DMS 273 (cell line): ENCODE data around the gene ZNF846.
"Not testable (repeated sequence)": the region's sequence is repeated elsewhere in the genome, so short reads cannot be mapped to it uniquely, and the experiment has no call there.

Source experiments
- DNase-seq: peaks from one replicate; lab custom pipeline; 2025; ENCODE audit not compliant: unreplicated experiment; lab: John Stamatoyannopoulos, UW

The ZNF846 gene

GRCh38 chr19:9785367-9786331 lies 17.1 kb upstream of the ZNF846 start:
- peak; percentile 95 for DNase-seq

- not testable (repeated sequence) for DNase-seq
Measured at GRCh38 chr19:9784163-9784496, 15.6 kb upstream of the ZNF846 start.

GRCh38 chr19:9782338-9782737 lies 13.8 kb upstream of the ZNF846 start:
- DNase-seq = no peak

GRCh38 chr19:9757544-9758501 lies 10.7 kb downstream of the ZNF846 start:
- no peak for DNase-seq

- DNase-seq = no peak
Measured at GRCh38 chr19:9752701-9753443, 15.7 kb downstream of the ZNF846 start.

GRCh38 chr19:9751446-9751845 lies 17.1 kb downstream of the ZNF846 start:
- no peak for DNase-seq

GRCh38 chr19:9741476-9742171 lies 26.9 kb downstream of the ZNF846 start:
- DNase-seq = no peak

GRCh38 chr19:9735986-9736385 lies 32.6 kb downstream of the ZNF846 start:
- no peak for DNase-seq

GRCh38 chr19:9730056-9730455 lies 38.5 kb downstream of the ZNF846 start:
- not testable (repeated sequence) for DNase-seq

- no peak for DNase-seq
Measured at GRCh38 chr19:9729162-9729561, 39.4 kb downstream of the ZNF846 start.

GRCh38 chr19:9727644-9728043 lies 40.9 kb downstream of the ZNF846 start:
- no peak for DNase-seq

GRCh38 chr19:9725508-9726201 lies 42.9 kb downstream of the ZNF846 start:
- not testable (repeated sequence) for DNase-seq

- no peak for DNase-seq
Measured at GRCh38 chr19:9724157-9724556, 44.4 kb downstream of the ZNF846 start.

GRCh38 chr19:9721861-9722260 lies 46.7 kb downstream of the ZNF846 start:
- peak; percentile 6 for DNase-seq

- no peak for DNase-seq
Measured at GRCh38 chr19:9720541-9720940, 48.0 kb downstream of the ZNF846 start.

GRCh38 chr19:9711815-9712214 lies 56.7 kb downstream of the ZNF846 start:
- no peak for DNase-seq

- no peak for DNase-seq
Measured at GRCh38 chr19:9709305-9709704, 59.2 kb downstream of the ZNF846 start.

- no peak for DNase-seq
Measured at GRCh38 chr19:9705836-9706235, 62.7 kb downstream of the ZNF846 start.

GRCh38 chr19:9702186-9702585 lies 66.4 kb downstream of the ZNF846 start:
- no peak for DNase-seq
